Caco-2 (cell line): ENCODE measurements around the gene KLHL1. TPM values are rescaled to one million over a fixed set of nuclear protein-coding genes. Genes with fewer than 3 reads are reported as not detected.

Source experiments
- BruUV-seq: library from RNA; stranded (reverse); fragments of 400-500 nt; replicated peaks from 2 replicates; lab custom pipeline; 2021; lab: Mats Ljungman, UMichigan
- CTCF ChIA-PET: fragments of 300-600 bp; sonication (Branson Sonifier 250); formaldehyde crosslinking; loops from one replicate; lab custom pipeline; 2022; ENCODE audit warnings: antibody characterized with exemption; lab: Charles Lee
- POLR2A ChIA-PET: fragments of 300-600 bp; sonication (Branson Sonifier 250); formaldehyde crosslinking; loops from one replicate; lab custom pipeline; 2022; ENCODE audit warnings: antibody characterized with exemption; lab: Charles Lee
- DNase-seq, 2 experiments: peaks; one replicate each; pipeline versions ENCODE4 v3.0.0 to v3.0.0-alpha.2; 2020 to 2022
- H3K27me3 ChIP-seq: replicated peaks from 2 replicates; pipeline ENCODE4 v1.6.0; 2011; ENCODE audit warnings: low read length; ENCODE audit not compliant: control insufficient read depth, insufficient read depth
- H3K36me3 ChIP-seq: 2 replicates; pipeline ENCODE4 v1.5.1; 2011; ENCODE audit warnings: low read length; ENCODE audit not compliant: control insufficient read depth, insufficient read depth
- H3K4me1 ChIP-seq: fragments of 250-450 bp; sonication (Bioruptor Pico); 2 replicates; pipeline ENCODE4 v1.5.1; 2020; ENCODE audit warnings: mild to moderate bottlenecking
- H3K4me3 ChIP-seq: 2 replicates; pipeline ENCODE4 v1.5.1; 2011; ENCODE audit warnings: low read depth, mild to moderate bottlenecking, control low read depth, low read length
- H3K9me3 ChIP-seq: fragments of 250-450 bp; sonication (Bioruptor Pico); 2 replicates; pipeline ENCODE4 v1.5.1; 2020; ENCODE audit warnings: mild to moderate bottlenecking, moderate library complexity
- H3K27ac Mint-ChIP-seq: one replicate; pipeline ENCODE4 v1.8.0; 2022; ENCODE audit warnings: mixed read lengths; ENCODE audit not compliant: unreplicated experiment
- H3K27me3 Mint-ChIP-seq: one replicate; pipeline ENCODE4 v1.8.0; 2022; ENCODE audit warnings: mixed read lengths; ENCODE audit not compliant: insufficient read depth, unreplicated experiment
- H3K36me3 Mint-ChIP-seq: one replicate; pipeline ENCODE4 v1.8.0; 2022; ENCODE audit warnings: mild to moderate bottlenecking, mixed read lengths; ENCODE audit not compliant: insufficient read depth, unreplicated experiment
- H3K4me1 Mint-ChIP-seq: one replicate; pipeline ENCODE4 v1.8.0; 2022; ENCODE audit warnings: low read depth, mixed read lengths; ENCODE audit not compliant: unreplicated experiment
- H3K4me3 Mint-ChIP-seq: one replicate; pipeline ENCODE4 v1.8.0; 2022; ENCODE audit warnings: mild to moderate bottlenecking, moderate library complexity, mixed read lengths; ENCODE audit not compliant: unreplicated experiment
- H3K9me3 Mint-ChIP-seq: one replicate; pipeline ENCODE4 v1.8.0; 2022; ENCODE audit warnings: mixed read lengths; ENCODE audit not compliant: unreplicated experiment
- CTCF ChIP-seq, 2 experiments: fragments of 200-600 bp in 1 of 2; IDR thresholded peaks; 1 replicate in 1 of 2; 2 replicates in 1 of 2; pipeline versions ENCODE4 v1.5.1 to v1.8.0; 2011 to 2022; ENCODE audit warnings: antibody characterized with exemption in 1 of 2, control low read depth in 1 of 2, inconsistent platforms in 1 of 2, low read depth in 1 of 2, low read length in 1 of 2, mild to moderate bottlenecking in 1 of 2, moderate library complexity in 1 of 2; ENCODE audit not compliant: insufficient read depth in 1 of 2, severe bottlenecking in 1 of 2, unreplicated experiment in 1 of 2
- intact Hi-C: fragments of 100-400 bp; cut with micrococcal nuclease; formaldehyde crosslinking; loops from one replicate; pipeline ENCODE4 v1.10.0; 2022; ENCODE audit not compliant: unreplicated experiment
- total RNA-seq: library from RNA; stranded (reverse); gene quantifications from 2 replicates; pipeline ENCODE4 v1.2.3, GENCODE V29; 2022

The KLHL1 gene
- total RNA-seq, 1 experiment from 2014 or later = not detected

GRCh38 chr13:70125693-70126092, 17.4 kb upstream of the KLHL1 start:
- no peak overlapping the region for H3K4me3 Mint-ChIP-seq
- BruUV-seq = no TSS peak
- H3K36me3 ChIP-seq = no peaks in the 10 kb centered on the region
- H3K36me3 Mint-ChIP-seq = no peaks in the 10 kb centered on the region
- H3K4me1 Mint-ChIP-seq = no peaks in the 10 kb centered on the region
- TF ChIP-seq CTCF (IDR thresholded peaks at IDR 0.05; ENCODE audit: insufficient read depth in 1 of 2, low read depth in 1 of 2, low read length in 1 of 2, severe bottlenecking in 1 of 2, unreplicated experiment in 1 of 2) = no peak
- ChIA-PET POLR2A (no interaction called here), CTCF (no interaction called here)
- intact Hi-C loops = no loop called here
- no peaks in the 10 kb centered on the region for H3K9me3 Mint-ChIP-seq
- no peaks in the 10 kb centered on the region for H3K27me3 Mint-ChIP-seq
- no peak overlapping the region for H3K4me3 ChIP-seq
- no peaks in the 10 kb centered on the region for H3K4me1 ChIP-seq
- DNase-seq = no peak
- no peaks in the 10 kb centered on the region for H3K9me3 ChIP-seq
- H3K27ac Mint-ChIP-seq = no peak overlapping the region
- no peaks in the 10 kb centered on the region for H3K27me3 ChIP-seq

- no peaks in the 10 kb centered on the region for H3K4me1 ChIP-seq
- no peak overlapping the region for H3K4me3 ChIP-seq
- H3K36me3 ChIP-seq = no peaks in the 10 kb centered on the region
- no peaks in the 10 kb centered on the region for H3K36me3 Mint-ChIP-seq
- TF ChIP-seq CTCF (IDR thresholded peaks at IDR 0.05; ENCODE audit: insufficient read depth in 1 of 2, low read depth in 1 of 2, low read length in 1 of 2, severe bottlenecking in 1 of 2, unreplicated experiment in 1 of 2) = no peak
- no peaks in the 10 kb centered on the region for H3K9me3 Mint-ChIP-seq
- no peak overlapping the region for H3K27ac Mint-ChIP-seq
- CTCF ChIA-PET = interaction anchor here (1.7 kb wide), 1 partner anchor 19 kb away, joined by 4 read pairs; no protein-coding TSS in a partner anchor
- H3K4me3 Mint-ChIP-seq = no peak overlapping the region
- POLR2A ChIA-PET = no interaction called here
- no peaks in the 10 kb centered on the region for H3K27me3 ChIP-seq
- H3K27me3 Mint-ChIP-seq = no peaks in the 10 kb centered on the region
- intact Hi-C loops = no loop called here
- no peak for DNase-seq
- H3K9me3 ChIP-seq = no peaks in the 10 kb centered on the region
- H3K4me1 Mint-ChIP-seq = no peaks in the 10 kb centered on the region
- BruUV-seq = no TSS peak
Observed at GRCh38 chr13:70117338-70117905, 9.2 kb upstream of the KLHL1 start.

- H3K36me3 ChIP-seq = no peaks in the 10 kb centered on the region
- Mint-ChIP-seq H3K4me3 (no peak within 1 kb of the TSS), H3K36me3 (no peaks in the 10 kb centered on the region), H3K27me3 (no peaks in the 10 kb centered on the region), H3K27ac (no peak within 1 kb of the TSS), H3K9me3 (no peaks in the 10 kb centered on the region), H3K4me1 (no peaks in the 10 kb centered on the region)
- no TSS peak for BruUV-seq
- intact Hi-C loops = no loop called here
- no peaks in the 10 kb centered on the region for H3K9me3 ChIP-seq
- no peaks in the 10 kb centered on the region for H3K4me1 ChIP-seq
- ChIA-PET POLR2A (no interaction called here), CTCF (no interaction called here)
- no peak for TF ChIP-seq CTCF (IDR thresholded peaks at IDR 0.05; ENCODE audit: insufficient read depth in 1 of 2, low read depth in 1 of 2, low read length in 1 of 2, severe bottlenecking in 1 of 2, unreplicated experiment in 1 of 2)
- no peak within 1 kb of the TSS for H3K4me3 ChIP-seq
- DNase-seq = no peak
- H3K27me3 ChIP-seq = no peaks in the 10 kb centered on the region
Observed at GRCh38 chr13:70107498-70108281, 562 bp downstream of the KLHL1 start, which contains the start of gene ATXN8OS. TSS of gene ATXN8OS (plus strand) at chr13:70107826.
